H1 (cell line): ENCODE measurements around the gene PLB1. TPM values are rescaled to one million over a fixed set of nuclear protein-coding genes. Genes with fewer than 3 reads are reported as not detected.

Experiments used
- CTCF ChIA-PET: fragments of 300-600 bp; sonication (Branson Sonifier 250); formaldehyde crosslinking; loops from one replicate; lab custom pipeline; 2021; ENCODE audit not compliant: partially characterized antibody; lab: Charles Lee
- POLR2A ChIA-PET: fragments of 300-600 bp; sonication (Branson Sonifier 250); formaldehyde crosslinking; loops from one replicate; lab custom pipeline; 2021; ENCODE audit warnings: inconsistent platforms; ENCODE audit not compliant: partially characterized antibody; lab: Charles Lee
- DNase-seq, 2 experiments: peaks; one replicate each; pipeline versions ENCODE4 v3.0.0 to v3.0.0-alpha.2; 2010 to 2022; ENCODE audit warnings: low spot score in 2 of 2, low read depth in 1 of 2, mixed read lengths in 1 of 2
- FAIRE-seq: peaks from 2 replicates; lab custom pipeline; 2011; peaks lifted over from hg19 to GRCh38; lab: Jason Lieb, UNC
- H2AFZ ChIP-seq: 2 replicates; pipeline ENCODE4 v1.8.1; 2012; ENCODE audit warnings: low read length, inconsistent platforms
- H2AK5ac ChIP-seq: 2 replicates; pipeline ENCODE4 v1.6.1; 2013; ENCODE audit warnings: low read depth, low read length
- H2BK120ac ChIP-seq: replicated peaks from 2 replicates; pipeline ENCODE3; 2013; ENCODE audit warnings: low read depth, low read length, inconsistent platforms
- H2BK12ac ChIP-seq: 2 replicates; pipeline ENCODE4 v1.6.1; 2013; ENCODE audit warnings: low read depth, low read length
- H2BK15ac ChIP-seq: 2 replicates; pipeline ENCODE4 v1.6.1; 2013; ENCODE audit warnings: low read length
- H2BK20ac ChIP-seq: 2 replicates; pipeline ENCODE4 v1.6.1; 2013; ENCODE audit warnings: low read length
- H2BK5ac ChIP-seq: 2 replicates; pipeline ENCODE4 v1.6.1; 2013; ENCODE audit warnings: low read depth, low read length
- H3K14ac ChIP-seq: 2 replicates; pipeline ENCODE4 v1.6.1; 2013; ENCODE audit warnings: inconsistent platforms; ENCODE audit not compliant: insufficient read length
- H3K18ac ChIP-seq: 2 replicates; pipeline ENCODE4 v1.6.1; 2013; ENCODE audit warnings: low read length; ENCODE audit errors: extremely low read depth
- H3K23ac ChIP-seq: 2 replicates; pipeline ENCODE4 v1.6.1; 2013; ENCODE audit warnings: inconsistent platforms; ENCODE audit not compliant: insufficient read length
- H3K23me2 ChIP-seq: 2 replicates; pipeline ENCODE4 v1.6.1; 2013; ENCODE audit warnings: low read depth, low read length
- H3K27ac ChIP-seq: 2 replicates; pipeline ENCODE4 v1.6.1; 2011; ENCODE audit warnings: low read depth, low read length, inconsistent platforms
- H3K27me3 ChIP-seq, 4 experiments: replicated peaks in 1 of 4; 1 replicate in 1 of 4; 2 replicates in 3 of 4; pipeline versions ENCODE4 v1.6.1 to v1.8.1; 2011 to 2013; ENCODE audit warnings: low read length in 3 of 4, mild to moderate bottlenecking in 3 of 4, inconsistent platforms in 2 of 4, mixed read lengths in 2 of 4, moderate library complexity in 1 of 4; ENCODE audit not compliant: control insufficient read depth in 3 of 4, insufficient read depth in 3 of 4; ENCODE audit errors: extremely low read depth in 1 of 4
- H3K36me3 ChIP-seq, 4 experiments: 2 replicates each; pipeline versions ENCODE4 v1.6.1 to v1.8.1; 2011 to 2013; ENCODE audit warnings: mild to moderate bottlenecking in 4 of 4, low read length in 3 of 4, moderate library complexity in 2 of 4, control low read depth in 1 of 4, inconsistent platforms in 1 of 4; ENCODE audit not compliant: insufficient read depth in 4 of 4, control insufficient read depth in 2 of 4
- H3K4ac ChIP-seq: replicated peaks from 2 replicates; pipeline ENCODE3; 2013; ENCODE audit warnings: low read length, low read depth, mixed read lengths, inconsistent platforms; ENCODE audit not compliant: insufficient read length
- H3K4me1 ChIP-seq, 4 experiments: replicated peaks in 1 of 4; 1 replicate in 1 of 4; 2 replicates in 3 of 4; pipeline versions ENCODE4 v1.6.1 to v1.8.1; 2011 to 2013; ENCODE audit warnings: low read length in 3 of 4, inconsistent platforms in 2 of 4, mixed read lengths in 1 of 4; ENCODE audit not compliant: insufficient read depth in 4 of 4, control insufficient read depth in 3 of 4
- H3K4me2 ChIP-seq, 2 experiments: 2 replicates each; pipeline versions ENCODE4 v1.6.1 to v1.8.1; 2011 to 2013; ENCODE audit warnings: low read depth in 2 of 2, low read length in 2 of 2, control low read depth in 1 of 2, inconsistent platforms in 1 of 2, mild to moderate bottlenecking in 1 of 2; ENCODE audit not compliant: insufficient read depth in 1 of 2
- H3K4me3 ChIP-seq, 4 experiments: fragments of 200-600, 300-600 bp in 1 of 4; sonication (generic), shearing (Covaris generic), sonication (Bioruptor Twin) in 1 of 4; 2 replicates each; pipeline versions ENCODE4 v1.5.1 to v1.8.1; 2011 to 2016; ENCODE audit warnings: low read length in 4 of 4, low read depth in 3 of 4, control low read depth in 2 of 4, inconsistent platforms in 2 of 4, mild to moderate bottlenecking in 2 of 4, mixed read lengths in 1 of 4, moderate library complexity in 1 of 4; ENCODE audit not compliant: insufficient read depth in 2 of 4; ENCODE audit errors: extremely low read depth in 1 of 4
- H3K56ac ChIP-seq: replicated peaks from 2 replicates; pipeline ENCODE3; 2013; ENCODE audit warnings: low read depth, mild to moderate bottlenecking, mixed read lengths, low read length, inconsistent platforms; ENCODE audit not compliant: insufficient read length
- H3K79me1 ChIP-seq: 2 replicates; pipeline ENCODE4 v1.6.1; 2013; ENCODE audit warnings: low read depth, low read length, control low read depth
- H3K79me2 ChIP-seq, 2 experiments: 2 replicates each; pipeline versions ENCODE4 v1.6.1 to v1.8.1; 2012 to 2013; ENCODE audit warnings: low read length in 2 of 2, mild to moderate bottlenecking in 2 of 2, inconsistent platforms in 1 of 2; ENCODE audit not compliant: insufficient read depth in 2 of 2, control insufficient read depth in 1 of 2
- H3K9ac ChIP-seq, 4 experiments: replicated peaks in 1 of 4; 1 replicate in 1 of 4; 2 replicates in 3 of 4; pipeline versions ENCODE4 v1.6.1 to v1.8.1; 2011 to 2013; ENCODE audit warnings: low read depth in 3 of 4, low read length in 3 of 4, control low read depth in 2 of 4, mild to moderate bottlenecking in 2 of 4, moderate library complexity in 2 of 4, inconsistent platforms in 1 of 4; ENCODE audit errors: extremely low read depth in 1 of 4
- H3K9me3 ChIP-seq, 2 experiments: 2 replicates each; pipeline versions ENCODE4 v1.6.1 to v1.8.1; 2012 to 2013; ENCODE audit warnings: mild to moderate bottlenecking in 2 of 2, moderate library complexity in 2 of 2, control low read depth in 1 of 2, inconsistent platforms in 1 of 2, low read depth in 1 of 2, low read length in 1 of 2, mixed read lengths in 1 of 2; ENCODE audit not compliant: insufficient read depth in 2 of 2
- H4K20me1 ChIP-seq, 2 experiments: replicated peaks in 1 of 2; 2 replicates each; pipeline versions ENCODE3 to v1.8.1; 2011 to 2013; ENCODE audit warnings: inconsistent platforms in 2 of 2, low read length in 2 of 2, mild to moderate bottlenecking in 1 of 2; ENCODE audit not compliant: insufficient read depth in 2 of 2, control insufficient read depth in 1 of 2
- H4K5ac ChIP-seq: 2 replicates; pipeline ENCODE4 v1.6.1; 2013; ENCODE audit warnings: low read length, low read depth, mixed read lengths, inconsistent platforms; ENCODE audit not compliant: insufficient read length
- H4K8ac ChIP-seq: 2 replicates; pipeline ENCODE4 v1.8.0; 2013; ENCODE audit warnings: mild to moderate bottlenecking, moderate library complexity, low read length, inconsistent platforms; ENCODE audit not compliant: insufficient read depth; ENCODE audit errors: extremely low read depth
- H4K91ac ChIP-seq: replicated peaks from 2 replicates; pipeline ENCODE3; 2013; ENCODE audit warnings: low read length, mixed read lengths, inconsistent platforms; ENCODE audit not compliant: insufficient read length
- CBX5 ChIP-seq: fragments of 300-800, 300-1000 bp; sonication (generic); IDR thresholded peaks from 2 replicates; pipeline ENCODE4 v1.7.1; 2016; ENCODE audit warnings: antibody characterized with exemption, low read length, low read depth
- CHD2 ChIP-seq: IDR thresholded peaks from 2 replicates; pipeline ENCODE4 v1.6.1; 2012; ENCODE audit warnings: low read length, improper control_type of control experiment
- CTBP2 ChIP-seq: IDR thresholded peaks from 2 replicates; pipeline ENCODE4 v1.7.0; 2011; ENCODE audit warnings: borderline replicate concordance, mild to moderate bottlenecking, moderate library complexity, mixed read lengths, low read length; ENCODE audit not compliant: insufficient read depth, insufficient read length
- EP300 ChIP-seq, 2 experiments: IDR thresholded peaks; 1 replicate in 1 of 2; 2 replicates in 1 of 2; pipeline ENCODE4 v1.6.1; 2011 to 2012; ENCODE audit warnings: low read depth in 2 of 2, low read length in 2 of 2, mild to moderate bottlenecking in 2 of 2, borderline replicate concordance in 1 of 2, inconsistent platforms in 1 of 2, moderate library complexity in 1 of 2
- HDAC2 ChIP-seq, 2 experiments: fragments of 300-600 bp in 1 of 2; sonication (generic) in 1 of 2; IDR thresholded peaks; 2 replicates each; pipeline ENCODE4 v1.6.1; 2011 to 2012; ENCODE audit warnings: low read depth in 2 of 2, low read length in 2 of 2, mild to moderate bottlenecking in 2 of 2, moderate library complexity in 2 of 2, borderline replicate concordance in 1 of 2, inconsistent platforms in 1 of 2
- JUND ChIP-seq: IDR thresholded peaks from 2 replicates; pipeline ENCODE4 v1.6.1; 2011; ENCODE audit warnings: mild to moderate bottlenecking, improper control_type of control experiment, low read length
- KDM5A ChIP-seq: fragments of 200-600 bp; IDR thresholded peaks from 2 replicates; pipeline ENCODE4 v1.7.1; 2012; ENCODE audit warnings: mild to moderate bottlenecking, low read length, inconsistent platforms, mixed read lengths
- POU5F1 ChIP-seq: IDR thresholded peaks from 2 replicates; pipeline ENCODE4 v1.6.1; 2011; ENCODE audit warnings: low read depth, mild to moderate bottlenecking, low read length, moderate library complexity
- SP4 ChIP-seq: IDR thresholded peaks from 2 replicates; pipeline ENCODE4 v1.6.1; 2012; ENCODE audit warnings: low read length, inconsistent platforms
- SRF ChIP-seq: IDR thresholded peaks from 2 replicates; pipeline ENCODE4 v1.6.1; 2011; ENCODE audit warnings: mild to moderate bottlenecking, low read depth, low read length, moderate library complexity
- SUZ12 ChIP-seq: fragments of 200-600 bp; sonication (generic); IDR thresholded peaks from 2 replicates; pipeline ENCODE4 v1.6.1; 2012; ENCODE audit warnings: mild to moderate bottlenecking, inconsistent platforms, low read length, moderate library complexity, mixed read lengths
- WGBS, 2 experiments: shearing (Covaris generic) in 1 of 2; methylation state at CpG; one replicate each; pipeline versions ENCODE4 v1.1.6 to v1.1.7; 2013 to 2015; ENCODE audit warnings: low lambda C conversion rate in 2 of 2, mixed read lengths in 2 of 2, inconsistent platforms in 1 of 2, low coverage in 1 of 2, missing lambda C conversion rate in 1 of 2; ENCODE audit not compliant: insufficient replicate concordance in 2 of 2, insufficient coverage in 1 of 2, insufficient read length in 1 of 2; ENCODE audit errors: extremely low coverage in 1 of 2, missing lambda C conversion rate in 1 of 2; 5-methylcytosine and 5-hydroxymethylcytosine counted together
- polyA plus RNA-seq, 7 experiments: library from polyadenylated mRNA; depleted of rRNA in 3 of 7; stranded (reverse) in 5 of 7; unstranded in 2 of 7; fragments of >200 nt in 5 of 7; fragments of 200-250 nt in 2 of 7; gene quantifications; 1 replicate in 5 of 7; 2 replicates in 1 of 7; 4 replicates in 1 of 7; pipeline versions ENCODE4 v1.2.1 to v1.2.3, GENCODE V29; 2011 to 2013; ENCODE audit warnings: missing spikeins in 2 of 7, mixed read lengths in 2 of 7
- total RNA-seq: library from RNA; stranded (reverse); fragmentation: NEBNext Ultra II Directional; extraction: Animal tissue kit (Norgen Biotek cat#: 25700); gene quantifications from 2 replicates; pipeline ENCODE4 v1.2.1, GENCODE V29; 2021
- TF ChIP-seq, protein P1 (sequence below): IDR thresholded peaks from 2 replicates; pipeline ENCODE4 v1.6.1; 2012; ENCODE audit warnings: low read length, inconsistent platforms

Gene PLB1
- total and polyA plus RNA-seq, 2 of the 8 experiments (the other 6 are each of a cell fraction or from before 2014, with no cell fraction given): 0.20 to 0.36 TPM

DNA sequence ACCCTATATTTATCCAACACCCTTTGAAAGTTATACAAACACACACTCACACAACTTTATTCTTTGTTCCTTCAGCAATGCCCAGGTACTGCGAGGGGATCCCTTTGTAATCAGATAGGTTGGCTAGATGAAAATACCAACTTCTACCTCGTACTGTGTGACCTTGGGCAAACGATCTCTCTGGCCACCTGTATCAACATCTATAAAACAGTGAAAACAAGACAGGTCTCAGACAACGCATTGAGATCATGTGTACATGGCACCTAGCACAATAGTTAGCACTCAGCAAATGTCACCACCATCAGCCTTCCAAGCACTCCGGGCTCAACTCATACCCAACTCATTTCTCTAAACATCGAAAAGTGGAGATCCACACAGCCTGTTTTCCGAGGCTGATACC is 137.3 kb downstream of the PLB1 start:
- Histone ChIP-seq H2AFZ (no peak overlapping the region), H3K4ac (no peak overlapping the region), H4K8ac (no peak overlapping the region), H3K79me1 (no peaks in the 10 kb centered on the region), H3K56ac (no peak overlapping the region), H2BK12ac (no peak overlapping the region), H3K27me3 (no peaks in the 10 kb centered on the region), H3K18ac (no peak overlapping the region), H2BK15ac (no peak overlapping the region), H3K4me1 (no peaks in the 10 kb centered on the region; a peak in 1 of 7 replicates), H3K27ac (no peak overlapping the region), H3K23me2 (no peaks in the 10 kb centered on the region), H4K20me1 (no peaks in the 10 kb centered on the region), H3K23ac (no peak overlapping the region), H2BK5ac (no peak overlapping the region), H4K91ac (no peak overlapping the region), H3K9ac (no peak overlapping the region), H4K5ac (no peak overlapping the region), H2BK20ac (no peak overlapping the region), H3K9me3 (no peaks in the 10 kb centered on the region), H3K14ac (no peak overlapping the region), H2BK120ac (no peak overlapping the region)
- CTCF ChIA-PET: no interaction called here
- FAIRE-seq (no peak), DNase-seq (no peak)
- 94% methylated on average over 7 of the region's 7 CpGs; no CpG with 5 or more reads in 1 of the 2 experiments for WGBS, 2 experiments
- POLR2A ChIA-PET: no interaction called here
- TF ChIP-seq EP300 (IDR thresholded peaks at IDR 0.05; ENCODE audit: borderline replicate concordance in 1 of 2, low read depth in 2 of 2, low read length in 2 of 2) (no peak), CBX5 (no peak), SUZ12 (no peak), KDM5A (no peak), HDAC2 (IDR thresholded peaks at IDR 0.05; ENCODE audit: borderline replicate concordance in 1 of 2, low read depth in 2 of 2, low read length in 2 of 2) (no peak), SP4 (no peak), JUND (no peak), CHD2 (no peak), POU5F1 (no peak), CTBP2 (no peak), SRF (no peak)
- TF ChIP-seq, protein P1, sequence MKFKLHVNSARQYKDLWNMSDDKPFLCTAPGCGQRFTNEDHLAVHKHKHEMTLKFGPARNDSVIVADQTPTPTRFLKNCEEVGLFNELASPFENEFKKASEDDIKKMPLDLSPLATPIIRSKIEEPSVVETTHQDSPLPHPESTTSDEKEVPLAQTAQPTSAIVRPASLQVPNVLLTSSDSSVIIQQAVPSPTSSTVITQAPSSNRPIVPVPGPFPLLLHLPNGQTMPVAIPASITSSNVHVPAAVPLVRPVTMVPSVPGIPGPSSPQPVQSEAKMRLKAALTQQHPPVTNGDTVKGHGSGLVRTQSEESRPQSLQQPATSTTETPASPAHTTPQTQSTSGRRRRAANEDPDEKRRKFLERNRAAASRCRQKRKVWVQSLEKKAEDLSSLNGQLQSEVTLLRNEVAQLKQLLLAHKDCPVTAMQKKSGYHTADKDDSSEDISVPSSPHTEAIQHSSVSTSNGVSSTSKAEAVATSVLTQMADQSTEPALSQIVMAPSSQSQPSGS: no peak
- TF ChIP-seq, all 59 proteins: peak for 0
- Histone ChIP-seq H3K79me2 (no peaks in the 10 kb centered on the region), H3K4me3 (no peak overlapping the region), H2AK5ac (no peak overlapping the region), H3K4me2 (no peak overlapping the region), H3K36me3 (no peaks in the 10 kb centered on the region)
